ENCODE data around the gene FBXL15.
A peak's percentile ranks its signal among the peaks of the same experiment; 100 is the strongest.

The FBXL15 gene, protein sequence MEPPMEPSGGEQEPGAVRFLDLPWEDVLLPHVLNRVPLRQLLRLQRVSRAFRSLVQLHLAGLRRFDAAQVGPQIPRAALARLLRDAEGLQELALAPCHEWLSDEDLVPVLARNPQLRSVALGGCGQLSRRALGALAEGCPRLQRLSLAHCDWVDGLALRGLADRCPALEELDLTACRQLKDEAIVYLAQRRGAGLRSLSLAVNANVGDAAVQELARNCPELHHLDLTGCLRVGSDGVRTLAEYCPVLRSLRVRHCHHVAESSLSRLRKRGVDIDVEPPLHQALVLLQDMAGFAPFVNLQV

DNA sequence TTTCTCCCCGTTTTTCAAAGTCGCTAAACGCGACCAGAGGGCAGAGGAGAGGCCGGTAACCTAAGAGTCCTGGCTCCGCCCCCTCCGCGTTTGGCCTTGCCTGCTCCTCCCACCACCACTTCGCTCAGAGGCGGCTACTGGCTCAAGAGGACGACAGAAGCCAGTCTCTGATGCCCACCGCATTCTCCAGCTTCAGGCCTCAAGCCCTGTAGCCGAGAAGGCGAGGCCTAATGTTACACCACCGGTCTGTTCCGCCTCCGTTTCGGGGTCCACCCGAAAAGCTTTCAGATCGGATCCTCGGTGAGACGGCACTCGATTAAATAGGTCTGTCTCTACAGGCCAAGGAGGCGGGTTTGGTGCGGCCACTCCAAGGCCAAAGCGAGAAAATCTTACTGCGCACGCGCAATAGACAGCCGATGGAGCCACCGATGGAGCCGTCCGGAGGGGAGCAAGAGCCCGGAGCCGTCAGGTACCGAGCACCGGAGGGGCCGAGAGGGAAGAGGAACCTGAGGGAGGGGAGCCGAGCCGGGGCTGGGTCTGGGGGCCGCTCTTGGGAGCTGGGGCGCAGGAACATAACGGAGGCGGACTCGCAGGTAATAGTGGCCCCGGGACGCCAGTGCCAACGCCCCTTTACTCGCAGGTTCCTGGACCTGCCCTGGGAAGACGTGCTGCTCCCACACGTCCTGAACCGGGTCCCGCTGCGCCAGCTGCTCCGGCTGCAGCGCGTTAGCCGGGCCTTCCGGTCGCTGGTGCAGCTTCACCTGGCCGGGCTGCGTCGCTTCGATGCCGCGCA, at the start of gene FBXL15:
Gene FBXL15, plus strand, starts transcription at position 123 of the 793 bp plus-strand sequence. Its CDS starts 294 bp downstream, at position 417.
- peak; percentile 94 for DNase-seq (ENCODE audit: low read depth)

DNA sequence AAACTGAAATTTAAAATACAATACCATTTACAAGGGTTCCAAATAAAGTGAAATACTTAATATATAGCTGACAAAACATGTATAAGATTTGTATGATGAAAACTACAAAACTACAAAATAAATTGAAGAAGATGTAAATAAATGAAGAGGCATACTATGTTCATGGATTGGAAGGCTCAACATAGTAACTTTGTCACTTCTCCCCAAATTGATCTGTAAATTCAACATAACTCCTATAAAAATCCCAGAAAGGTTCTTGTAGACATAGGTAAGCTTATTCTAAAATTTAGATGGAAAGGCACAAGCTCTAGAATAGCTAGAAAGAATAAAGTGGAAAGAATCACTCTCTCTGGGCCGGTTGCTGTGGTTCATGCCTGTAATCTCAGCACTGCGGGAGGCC, 49.3 kb upstream of the FBXL15 start:
- no peak for DNase-seq (ENCODE audit: low read depth)

DNA sequence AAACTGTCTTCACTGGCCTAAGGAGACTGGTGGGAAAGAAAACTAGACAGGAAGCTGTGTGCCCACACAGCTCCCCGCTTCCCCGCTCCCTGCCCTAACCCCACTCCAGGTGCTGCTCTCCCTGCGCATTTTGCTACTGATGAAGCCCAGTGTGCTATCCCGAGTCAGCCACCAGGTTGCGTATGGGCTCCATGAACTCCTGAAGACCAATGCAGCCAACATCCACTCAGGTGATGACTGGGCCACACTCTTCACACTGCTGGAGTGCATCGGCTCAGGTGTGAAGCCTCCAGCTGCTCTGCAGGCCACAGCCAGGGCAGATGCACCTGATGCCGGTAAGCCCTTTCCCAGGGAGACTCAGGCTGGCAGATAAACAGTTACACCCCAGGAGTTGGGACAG, 45.4 kb upstream of the FBXL15 start:
- DNase-seq (ENCODE audit: low read depth): no peak

DNA sequence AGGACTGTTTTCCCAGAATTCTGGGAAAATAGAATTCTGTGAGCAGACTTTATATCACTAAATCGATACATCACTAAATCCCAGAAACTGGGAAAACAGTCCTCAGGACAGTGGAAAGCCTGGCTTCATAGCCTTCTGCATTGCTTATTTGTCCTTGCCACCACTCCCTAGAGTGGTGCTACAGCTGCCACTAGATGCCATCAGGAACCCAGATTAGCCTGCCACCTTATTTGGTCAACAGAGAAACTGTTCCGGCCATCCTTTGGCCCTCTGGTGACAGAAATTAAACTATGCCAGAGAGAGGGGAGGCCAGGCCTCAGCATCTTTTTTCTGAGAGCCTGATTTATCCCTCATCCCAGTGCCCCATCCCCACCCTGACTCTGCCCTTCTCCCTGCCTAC, 44.8 kb upstream of the FBXL15 start:
- DNase-seq (ENCODE audit: low read depth): no peak

DNA sequence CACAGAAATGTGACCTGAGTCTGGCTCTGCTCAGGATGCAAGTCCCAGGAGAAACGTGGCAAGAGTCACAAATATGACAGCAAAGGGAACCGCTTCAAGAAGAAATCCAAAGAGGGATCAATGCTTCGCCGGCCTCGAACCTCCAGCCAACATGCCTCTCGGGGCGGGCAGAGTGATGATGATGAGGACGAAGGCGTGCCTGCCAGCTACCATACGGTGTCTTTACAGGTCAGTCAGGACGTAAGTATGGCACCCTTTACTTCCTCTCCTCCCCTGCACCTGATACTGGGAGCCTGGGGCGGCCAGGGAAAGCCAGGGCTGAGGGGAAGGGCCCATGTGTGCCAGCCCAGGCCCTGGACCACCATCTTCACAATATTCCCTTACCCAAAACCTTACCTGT, 43.7 kb upstream of the FBXL15 start:
- no peak for DNase-seq (ENCODE audit: low read depth)

DNA sequence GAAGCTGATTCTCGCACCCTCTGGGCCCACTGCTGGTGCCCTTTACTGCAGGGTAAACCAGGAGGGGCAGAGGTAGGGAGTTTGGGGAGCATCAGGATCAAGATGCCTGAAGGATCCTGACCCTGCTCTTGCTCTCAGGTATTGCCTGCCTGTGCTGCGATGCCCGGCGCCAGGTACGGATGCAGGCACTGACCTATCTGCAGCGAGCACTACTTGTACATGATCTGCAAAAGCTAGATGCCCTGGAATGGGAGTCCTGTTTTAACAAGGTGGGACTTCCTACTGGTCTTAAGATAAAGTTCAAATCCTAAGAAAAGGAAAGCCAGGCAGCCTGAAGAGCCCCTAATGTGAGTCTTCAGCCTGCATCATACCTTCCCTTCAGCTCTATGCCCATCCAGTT, 41.3 kb upstream of the FBXL15 start:
- no peak for DNase-seq (ENCODE audit: low read depth)

DNA sequence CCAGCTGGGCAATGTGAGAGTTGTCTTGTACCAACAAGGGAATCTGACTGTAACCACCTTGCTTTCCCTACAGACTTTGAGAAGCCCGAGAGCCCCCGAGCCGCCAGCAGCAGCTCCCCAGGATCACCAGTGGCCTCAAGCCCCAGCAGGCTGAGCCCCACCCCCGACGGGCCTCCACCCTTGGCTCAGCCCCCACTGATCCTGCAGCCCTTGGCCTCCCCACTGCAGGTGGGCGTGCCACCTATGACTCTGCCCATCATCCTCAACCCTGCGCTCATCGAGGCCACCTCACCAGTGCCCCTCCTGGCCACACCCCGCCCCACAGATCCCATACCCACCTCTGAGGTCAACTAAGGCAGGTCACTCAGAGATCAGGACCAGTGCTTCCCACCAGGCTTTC, 38.7 kb upstream of the FBXL15 start:
- no peak for DNase-seq (ENCODE audit: low read depth)

DNA sequence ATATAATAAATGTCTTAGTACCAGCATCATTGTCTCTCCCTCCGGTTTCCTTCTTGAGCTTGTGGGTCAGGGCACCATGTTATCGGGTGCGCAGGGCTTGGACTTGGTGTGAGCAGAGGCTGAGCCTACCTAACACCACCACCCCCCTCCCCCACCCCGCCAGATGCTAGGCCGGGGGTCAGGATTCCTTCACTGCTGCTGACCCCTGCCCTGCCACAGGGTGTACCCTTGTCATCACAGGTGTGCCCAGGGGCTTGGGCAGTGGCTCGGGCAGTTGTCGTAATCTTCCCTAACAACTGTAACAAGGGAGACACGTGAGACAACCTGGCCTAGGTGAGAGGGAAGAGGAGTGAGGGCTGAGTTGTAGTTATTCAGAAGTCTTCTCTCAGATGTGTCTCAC, 37.8 kb upstream of the FBXL15 start:
- no peak for DNase-seq (ENCODE audit: low read depth)

DNA sequence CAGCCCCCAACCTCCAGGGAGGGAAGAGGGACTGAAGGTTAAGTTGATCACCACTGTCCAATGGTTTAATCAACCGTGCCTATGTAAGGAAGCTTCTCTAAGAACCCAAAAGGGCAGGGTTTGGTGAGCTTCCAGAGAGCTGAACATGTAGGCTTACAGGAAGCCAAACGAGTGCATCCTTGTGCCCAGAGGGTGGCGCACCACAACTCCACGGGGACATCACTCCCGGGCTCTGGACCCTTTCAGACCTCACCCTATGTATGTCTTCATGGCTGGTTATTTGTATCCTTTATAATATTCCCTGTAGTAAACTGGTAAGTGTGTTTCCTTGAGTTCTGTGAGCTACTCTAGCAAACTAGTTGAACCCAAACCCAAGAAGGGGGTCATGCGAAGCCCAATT, 36.6 kb upstream of the FBXL15 start:
- DNase-seq (ENCODE audit: low read depth): no peak

DNA sequence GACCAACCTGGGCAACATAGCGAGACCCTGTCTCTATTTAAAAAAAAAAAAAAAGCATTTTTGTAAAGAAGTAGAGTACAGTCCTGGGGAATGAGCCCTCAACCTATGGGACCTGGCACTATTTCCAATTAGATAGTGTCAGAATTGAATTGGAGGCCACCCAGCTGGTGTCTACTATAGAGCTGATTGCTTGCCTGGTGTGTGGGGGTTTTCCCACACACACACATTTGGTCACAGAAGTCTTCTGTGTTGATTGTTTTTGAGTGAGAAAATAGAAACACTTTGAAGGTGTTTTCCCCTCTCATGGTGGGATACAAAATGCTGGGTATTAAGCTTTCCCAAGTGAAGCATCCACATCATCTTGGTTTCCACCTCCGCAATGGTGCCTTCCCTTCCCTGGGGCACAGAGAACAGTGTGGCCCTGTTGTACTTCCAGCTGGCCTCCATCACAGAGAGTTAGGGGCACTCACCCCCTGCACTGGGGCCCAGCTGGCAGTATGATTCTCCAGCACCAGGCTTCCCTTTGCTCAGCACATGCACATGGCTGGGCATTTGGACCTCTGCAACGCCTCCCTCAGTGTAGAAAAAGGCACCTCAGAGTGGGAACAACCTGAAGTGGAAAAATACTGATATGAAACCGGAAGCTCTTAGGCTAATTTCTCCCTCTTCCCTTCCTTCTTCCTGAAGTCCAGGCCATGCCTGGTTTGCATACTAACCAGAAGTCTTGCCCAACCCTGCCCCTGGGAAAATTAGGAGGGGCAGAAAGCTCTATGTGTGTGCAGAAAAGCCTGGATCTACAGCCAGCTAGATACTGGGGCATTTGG, 35.8 kb upstream of the FBXL15 start:
- DNase-seq (ENCODE audit: low read depth): no peak

DNA sequence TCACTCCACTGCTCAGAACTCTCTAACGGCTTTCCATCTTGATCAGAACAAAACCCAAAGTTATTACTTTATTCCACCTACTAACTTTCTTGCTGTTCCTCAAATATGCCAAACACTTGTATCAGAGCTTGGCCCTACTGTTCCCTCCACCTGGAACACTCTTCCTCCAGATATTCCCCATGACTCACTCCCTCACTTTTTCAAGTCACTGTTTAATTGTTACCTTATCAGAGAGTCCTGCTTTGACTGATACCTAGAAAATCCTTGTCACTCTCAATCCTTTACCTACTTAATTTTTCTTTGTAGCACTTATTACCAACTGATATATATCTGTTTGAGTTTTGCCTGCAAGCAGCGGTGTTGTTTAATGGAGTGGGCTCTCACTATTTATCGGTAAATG, 30.7 kb upstream of the FBXL15 start:
- no peak for DNase-seq (ENCODE audit: low read depth)

DNA sequence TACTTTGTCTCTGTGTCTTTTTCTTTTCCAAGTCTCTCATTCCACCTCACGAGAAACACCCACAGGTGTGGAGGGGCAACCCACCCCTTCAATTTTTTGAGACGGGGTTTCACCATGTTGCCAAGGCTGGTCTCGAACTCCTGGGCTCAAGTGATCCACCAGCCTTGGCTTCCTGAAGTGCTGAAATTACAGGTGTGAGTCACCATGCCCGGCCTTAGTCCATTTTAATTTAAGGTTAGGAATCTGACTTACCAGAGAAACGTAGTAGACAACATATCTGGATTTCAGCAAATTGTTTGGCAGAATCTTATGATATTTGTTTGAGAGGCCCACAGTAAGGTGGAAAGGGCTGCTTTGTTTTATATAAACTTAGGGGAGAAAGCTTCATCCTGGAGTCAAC, 28.3 kb upstream of the FBXL15 start:
- DNase-seq (ENCODE audit: low read depth): no peak

DNA sequence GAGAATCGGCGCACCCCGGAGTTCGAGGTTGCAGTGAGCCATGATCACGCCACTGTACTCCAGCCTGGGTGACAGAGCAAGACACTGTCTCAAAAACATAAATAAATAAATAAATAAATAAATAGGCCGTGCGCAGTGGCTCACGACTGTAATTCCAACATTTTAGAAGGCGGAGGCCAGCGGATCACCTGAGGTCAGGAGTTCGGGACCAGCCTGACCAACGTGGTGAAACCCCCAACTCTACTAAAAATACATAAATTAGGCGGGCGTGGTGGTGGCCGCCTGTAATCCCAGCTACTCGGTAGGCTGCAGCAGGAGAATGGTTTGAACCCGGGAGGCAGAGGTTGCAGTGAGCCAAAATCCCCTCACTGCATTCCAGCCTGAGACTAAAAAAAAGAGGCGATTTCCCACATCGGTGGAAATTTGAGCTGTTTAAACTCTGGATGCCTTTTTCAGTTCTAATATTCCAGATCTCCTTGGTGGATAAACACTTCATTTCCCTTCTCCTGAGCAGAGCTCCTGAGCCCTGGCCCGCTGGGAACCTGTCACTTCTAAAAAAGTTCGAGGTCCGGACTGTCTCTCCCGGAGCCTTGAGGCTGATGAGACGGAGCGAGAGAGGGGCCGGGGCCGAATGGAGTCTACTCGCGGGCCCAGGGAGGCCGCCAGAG, 27.1 kb upstream of the FBXL15 start:
- no peak for DNase-seq (ENCODE audit: low read depth)

DNA sequence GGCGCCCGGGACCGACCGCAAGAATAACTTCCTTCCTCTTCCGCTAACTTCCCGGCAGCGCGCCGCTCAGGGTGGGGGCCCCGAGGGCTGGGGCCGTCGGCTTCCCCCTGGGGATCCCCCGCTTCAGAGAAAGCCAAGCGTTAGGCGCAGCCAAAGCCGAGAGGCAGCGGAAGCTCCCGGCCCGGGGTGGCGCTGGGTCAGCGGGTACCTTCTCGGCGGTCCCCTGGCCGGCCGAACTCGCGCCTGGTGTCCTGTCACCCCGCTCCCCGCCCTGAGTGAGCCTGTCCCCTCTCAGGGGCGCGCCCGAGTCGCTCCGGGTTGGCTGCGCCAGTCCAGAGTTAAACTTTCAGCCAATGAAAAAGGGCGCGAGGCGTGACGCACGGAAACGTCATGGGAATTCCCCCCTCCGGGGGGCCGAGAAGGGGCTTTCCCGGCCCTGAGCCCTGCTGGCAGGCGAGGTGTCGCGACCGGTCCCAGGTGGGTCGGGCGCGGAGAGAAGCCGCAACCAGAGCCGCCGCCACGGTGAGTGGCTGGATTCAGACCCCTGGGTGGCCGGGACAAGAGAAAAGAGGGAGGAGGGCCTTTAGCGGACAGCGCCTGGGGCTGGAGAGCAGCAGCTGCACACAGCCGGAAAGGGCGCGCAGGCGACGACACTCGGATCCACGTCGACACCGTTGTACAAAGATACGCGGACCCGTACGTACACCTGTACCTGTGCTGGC, 26.4 kb upstream of the FBXL15 start:
- peak; percentile 98 for DNase-seq (ENCODE audit: low read depth)

DNA sequence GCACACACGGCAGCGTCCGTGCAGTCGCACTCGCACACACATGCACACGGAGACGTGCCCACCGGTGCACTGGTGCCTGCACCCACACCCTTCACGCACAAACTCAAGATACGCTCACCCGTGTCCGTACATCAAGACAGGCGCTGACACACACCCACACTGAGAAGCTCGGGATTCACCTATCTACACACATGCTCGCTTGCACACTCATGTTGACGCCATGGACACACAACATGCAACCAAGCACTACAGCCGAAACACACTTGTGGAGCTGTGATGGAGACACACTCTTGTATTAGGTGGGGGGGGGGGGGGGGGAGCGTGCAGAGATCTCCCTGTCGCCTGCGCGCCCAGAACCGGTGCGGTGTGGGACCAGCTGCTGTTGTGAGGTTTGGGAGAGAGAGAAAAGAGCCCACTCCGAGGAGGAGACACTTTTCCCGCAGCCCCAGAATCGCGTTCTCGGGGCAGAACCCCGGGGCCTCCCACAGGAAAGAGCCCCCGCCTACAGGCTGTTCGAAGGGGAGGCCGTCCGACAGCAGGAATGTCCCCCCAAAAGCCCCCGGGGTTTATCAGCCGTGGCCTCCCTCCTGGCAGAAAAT, 25.7 kb upstream of the FBXL15 start:
- DNase-seq (ENCODE audit: low read depth): peak; percentile 55

DNA sequence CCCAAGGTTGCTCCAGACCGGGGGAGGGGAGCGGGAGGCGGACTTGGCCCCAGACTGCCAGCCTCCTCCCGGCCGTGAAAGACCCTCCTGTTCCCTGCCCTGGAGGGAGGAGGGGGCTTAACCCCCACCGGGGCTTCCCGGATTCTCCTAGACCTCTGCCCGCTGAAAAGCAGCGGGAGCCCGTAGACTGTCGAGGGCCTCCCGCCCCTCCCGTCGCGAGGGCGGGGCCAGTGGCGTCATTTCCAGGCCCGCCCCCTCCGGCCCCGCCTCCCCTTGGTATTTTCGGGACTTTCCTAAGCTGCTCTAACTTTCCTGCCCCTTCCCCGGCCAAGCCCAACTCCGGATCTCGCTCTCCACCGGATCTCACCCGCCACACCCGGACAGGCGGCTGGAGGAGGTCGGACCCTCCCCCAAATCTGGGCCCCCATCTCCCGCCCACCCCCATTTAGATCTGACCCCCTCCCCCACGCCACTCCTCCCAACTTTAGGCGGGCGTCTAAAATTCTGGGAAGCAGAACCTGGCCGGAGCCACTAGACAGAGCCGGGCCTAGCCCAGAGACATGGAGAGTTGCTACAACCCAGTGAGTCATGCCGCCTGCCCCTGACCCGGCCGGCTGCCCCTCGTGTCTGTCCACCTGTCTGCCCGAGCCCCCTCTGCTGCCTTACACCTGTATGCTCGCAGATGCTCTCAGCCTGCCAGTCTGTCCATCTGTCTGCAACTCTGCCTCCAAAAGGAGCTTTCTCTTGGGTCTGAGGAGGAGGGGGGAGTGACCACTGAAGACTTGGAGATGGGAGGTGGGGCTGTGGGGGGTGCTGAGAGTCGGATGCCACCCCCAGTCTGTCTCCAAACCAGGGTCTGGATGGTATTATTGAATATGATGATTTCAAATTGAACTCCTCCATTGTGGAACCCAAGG, 25.0 kb upstream of the FBXL15 start, which contains the start of gene NFKB2:
Gene NFKB2, plus strand, starts transcription at position 306 of the 917 bp plus-strand sequence. Its CDS starts 255 bp downstream, at position 561.
- DNase-seq (ENCODE audit: low read depth): peak; percentile 86

DNA sequence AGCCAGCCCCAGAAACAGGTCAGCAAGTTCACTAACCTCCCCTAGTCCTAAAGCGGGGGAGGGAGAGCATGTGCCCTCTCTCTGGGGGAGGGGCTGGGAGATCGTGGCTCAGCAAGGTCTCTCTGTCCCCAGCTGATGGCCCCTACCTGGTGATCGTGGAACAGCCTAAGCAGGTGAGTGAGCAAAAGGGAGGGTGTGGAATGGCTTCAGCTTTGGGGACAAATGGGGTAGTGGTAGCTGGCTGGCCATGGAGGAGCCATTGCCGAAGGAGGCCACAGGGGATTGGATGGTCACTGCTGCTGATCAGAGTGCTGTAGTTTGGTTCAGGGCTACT, 24.4 kb upstream of the FBXL15 start:
- DNase-seq (ENCODE audit: low read depth): no peak

DNA sequence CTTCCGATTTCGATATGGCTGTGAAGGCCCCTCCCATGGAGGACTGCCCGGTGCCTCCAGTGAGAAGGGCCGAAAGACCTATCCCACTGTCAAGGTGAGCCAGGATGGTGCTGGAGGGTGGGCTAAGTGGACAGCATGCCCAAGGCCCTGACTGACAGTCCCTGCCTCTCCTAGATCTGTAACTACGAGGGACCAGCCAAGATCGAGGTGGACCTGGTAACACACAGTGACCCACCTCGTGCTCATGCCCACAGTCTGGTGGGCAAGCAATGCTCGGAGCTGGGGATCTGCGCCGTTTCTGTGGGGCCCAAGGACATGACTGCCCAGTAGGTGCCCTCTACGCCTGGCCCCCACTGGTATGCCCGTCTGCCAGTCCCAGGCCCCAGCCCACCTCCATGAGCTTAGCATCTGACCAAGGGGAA, 23.9 kb upstream of the FBXL15 start:
- no peak for DNase-seq (ENCODE audit: low read depth)

DNA sequence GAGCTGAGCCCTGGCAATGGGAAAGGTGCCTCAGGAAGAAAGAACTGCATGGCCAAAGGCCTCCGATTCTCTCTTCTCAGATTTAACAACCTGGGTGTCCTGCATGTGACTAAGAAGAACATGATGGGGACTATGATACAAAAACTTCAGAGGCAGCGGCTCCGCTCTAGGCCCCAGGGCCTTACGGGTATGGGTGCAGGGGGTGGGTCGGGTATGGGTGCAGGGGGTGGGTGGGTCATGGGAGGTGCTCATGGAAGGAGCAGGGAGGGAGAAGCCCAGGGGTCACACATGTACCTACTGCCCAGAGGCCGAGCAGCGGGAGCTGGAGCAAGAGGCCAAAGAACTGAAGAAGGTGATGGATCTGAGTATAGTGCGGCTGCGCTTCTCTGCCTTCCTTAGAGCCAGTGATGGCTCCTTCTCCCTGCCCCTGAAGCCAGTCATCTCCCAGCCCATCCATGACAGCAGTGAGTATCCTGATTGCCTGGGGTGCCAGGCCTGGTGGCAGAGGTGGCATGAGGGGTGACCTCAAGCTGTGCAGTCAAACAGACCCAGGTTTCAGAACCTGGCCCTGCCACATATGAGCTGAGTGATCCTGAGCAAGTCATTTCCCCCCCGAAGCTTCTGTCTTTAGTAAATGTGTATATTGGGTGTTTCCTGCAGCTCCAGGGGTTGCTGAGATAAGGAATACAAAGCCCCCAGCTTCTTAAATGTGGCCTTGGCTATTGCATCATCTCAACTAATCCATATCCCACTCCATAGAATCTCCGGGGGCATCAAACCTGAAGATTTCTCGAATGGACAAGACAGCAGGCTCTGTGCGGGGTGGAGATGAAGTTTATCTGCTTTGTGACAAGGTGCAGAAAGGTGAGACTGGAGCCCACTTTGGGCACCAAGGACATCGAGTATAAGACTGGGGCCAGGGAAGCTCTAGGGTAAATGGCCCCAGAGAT, 23.1 kb upstream of the FBXL15 start:
- no peak for DNase-seq (ENCODE audit: low read depth)
